Measurements from ENCODE around the gene CA4. TPM values are rescaled to one million over a fixed set of nuclear protein-coding genes. Genes with fewer than 3 reads are reported as not detected.

CA4 gene
- total and polyA plus RNA-seq, 9 of the 15 experiments (the other 6 are each of a cell fraction or from before 2014, with no cell fraction given) = 0.13 TPM; not detected in 7

GRCh38 chr17:60102632-60103096 lies 47.1 kb upstream of the CA4 start:
- BruUV-seq (replicated peaks) = no TSS peak
- no peaks in the 10 kb centered on the region for H4K20me1 ChIP-seq (replicated peaks; ENCODE audit: control insufficient read depth, insufficient read depth, low read length)
- peak overlapping the region; percentile 29 to 71; a peak in 3 of 4 replicates for H3K9ac ChIP-seq (ENCODE audit: insufficient read depth in 1 of 2, low read depth in 2 of 2, low read length in 2 of 2)
- in situ Hi-C loops (cut with MboI) (loop anchor here (10.0 kb wide), 1 partner anchor 542 kb away; no protein-coding TSS in a partner anchor), intact Hi-C loops (cut with micrococcal nuclease) (no loop called here)
- no peaks in the 10 kb centered on the region for H3K9me3 ChIP-seq (replicated peaks; ENCODE audit: control insufficient read depth, insufficient read depth, low read depth, low read length)
- no peaks in the 10 kb centered on the region for H3K79me2 ChIP-seq (ENCODE audit: control insufficient read depth, insufficient read depth, low read length)
- DNase-seq (ENCODE audit: extremely low read depth in 1 of 4, low spot score in 3 of 4) (peak in 1 of 4 experiments; percentile 30), FAIRE-seq (no peak), ATAC-seq (peak; percentile 87)
- H3K4me3 ChIP-seq = peak overlapping the region; percentile 20; the same call in 1 of the 2 replicates
- H2AFZ ChIP-seq (ENCODE audit: low read depth, low read length) = peak overlapping the region; percentile 80
- WGBS (ENCODE audit: insufficient coverage, low coverage, missing lambda C conversion rate) = 21% methylated on average over 19 of the region's 20 CpGs
- no peaks in the 10 kb centered on the region for H3K36me3 ChIP-seq (ENCODE audit: control insufficient read depth, insufficient read depth, low read length)
- ChIA-PET POLR2A (no interaction called here), CTCF (ENCODE audit: low intra/inter-chr PET ratio) (no interaction called here)
- no peaks in the 10 kb centered on the region for H3K9me1 ChIP-seq (ENCODE audit: control insufficient read depth, insufficient read depth, low read length)
- H3K27ac ChIP-seq (ENCODE audit: extremely low read depth, low read depth, low read length) = 0 out of 3 replicates have a peak overlapping the region, but pooled peaks have one; percentile 18
- H3K4me1 ChIP-seq (replicated peaks in 1 of 2; ENCODE audit: control insufficient read depth in 2 of 2, insufficient read depth in 2 of 2, low read length in 2 of 2) = peaks cover 0 to 4% of the 10 kb centered on the region in 2 experiments; a peak in 3 of 5 replicates
- peaks cover 1 to 5% of the 10 kb centered on the region in 2 experiments; a peak in 1 of 5 replicates for H3K27me3 ChIP-seq (ENCODE audit: control insufficient read depth in 2 of 2, insufficient read depth in 2 of 2, low read length in 2 of 2)
- peak overlapping the region; percentile 58 for H3K4me2 ChIP-seq (ENCODE audit: insufficient read depth, low read length)
- TF ChIP-seq SP2 (IDR thresholded peaks at IDR 0.05; ENCODE audit: extremely low read depth, low read depth, low read length, poor library complexity, severe bottlenecking) = no peak
- no peak for TF ChIP-seq ETV1 (tag; conservative IDR thresholded peaks at IDR 0.05; ENCODE audit: low read depth)
- TF ChIP-seq ATF3 (IDR thresholded peaks at IDR 0.05) = peak; percentile 72
- no peak for TF ChIP-seq ATF3 (CRISPR knock-in tag; conservative IDR thresholded peaks at IDR 0.05)
- TF ChIP-seq L3MBTL2 (IDR thresholded peaks at IDR 0.05) = peak; percentile 79
- TF ChIP-seq MYC (IDR thresholded peaks at IDR 0.05; ENCODE audit: low read depth, low read length) = 0 out of 2 replicates have a peak, but pooled peaks have one; percentile 23
- TF ChIP-seq MYC (CRISPR knock-in tag; IDR thresholded peaks at IDR 0.05; ENCODE audit: borderline replicate concordance, low read depth) = no peak
- TF ChIP-seq POLR2G (IDR thresholded peaks at IDR 0.05; ENCODE audit: low read depth, low read length) = peak; percentile 66
- TF ChIP-seq ZNF133 (CRISPR knock-in tag; IDR thresholded peaks at IDR 0.05) = no peak
- TF ChIP-seq, protein P1, sequence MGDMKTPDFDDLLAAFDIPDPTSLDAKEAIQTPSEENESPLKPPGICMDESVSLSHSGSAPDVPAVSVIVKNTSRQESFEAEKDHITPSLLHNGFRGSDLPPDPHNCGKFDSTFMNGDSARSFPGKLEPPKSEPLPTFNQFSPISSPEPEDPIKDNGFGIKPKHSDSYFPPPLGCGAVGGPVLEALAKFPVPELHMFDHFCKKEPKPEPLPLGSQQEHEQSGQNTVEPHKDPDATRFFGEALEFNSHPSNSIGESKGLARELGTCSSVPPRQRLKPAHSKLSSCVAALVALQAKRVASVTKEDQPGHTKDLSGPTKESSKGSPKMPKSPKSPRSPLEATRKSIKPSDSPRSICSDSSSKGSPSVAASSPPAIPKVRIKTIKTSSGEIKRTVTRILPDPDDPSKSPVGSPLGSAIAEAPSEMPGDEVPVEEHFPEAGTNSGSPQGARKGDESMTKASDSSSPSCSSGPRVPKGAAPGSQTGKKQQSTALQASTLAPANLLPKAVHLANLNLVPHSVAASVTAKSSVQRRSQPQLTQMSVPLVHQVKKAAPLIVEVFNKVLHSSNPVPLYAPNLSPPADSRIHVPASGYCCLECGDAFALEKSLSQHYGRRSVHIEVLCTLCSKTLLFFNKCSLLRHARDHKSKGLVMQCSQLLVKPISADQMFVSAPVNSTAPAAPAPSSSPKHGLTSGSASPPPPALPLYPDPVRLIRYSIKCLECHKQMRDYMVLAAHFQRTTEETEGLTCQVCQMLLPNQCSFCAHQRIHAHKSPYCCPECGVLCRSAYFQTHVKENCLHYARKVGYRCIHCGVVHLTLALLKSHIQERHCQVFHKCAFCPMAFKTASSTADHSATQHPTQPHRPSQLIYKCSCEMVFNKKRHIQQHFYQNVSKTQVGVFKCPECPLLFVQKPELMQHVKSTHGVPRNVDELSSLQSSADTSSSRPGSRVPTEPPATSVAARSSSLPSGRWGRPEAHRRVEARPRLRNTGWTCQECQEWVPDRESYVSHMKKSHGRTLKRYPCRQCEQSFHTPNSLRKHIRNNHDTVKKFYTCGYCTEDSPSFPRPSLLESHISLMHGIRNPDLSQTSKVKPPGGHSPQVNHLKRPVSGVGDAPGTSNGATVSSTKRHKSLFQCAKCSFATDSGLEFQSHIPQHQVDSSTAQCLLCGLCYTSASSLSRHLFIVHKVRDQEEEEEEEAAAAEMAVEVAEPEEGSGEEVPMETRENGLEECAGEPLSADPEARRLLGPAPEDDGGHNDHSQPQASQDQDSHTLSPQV (IDR thresholded peaks at IDR 0.05) = peak; percentile 62; the same call in 1 of the 2 replicates
- TF ChIP-seq ATF1 (CRISPR knock-in tag; IDR thresholded peaks at IDR 0.05) = no peak
- TF ChIP-seq ATF1 (tag; IDR thresholded peaks at IDR 0.05) = peak; percentile 40; the same call in 1 of the 2 replicates
- TF ChIP-seq, protein P2, sequence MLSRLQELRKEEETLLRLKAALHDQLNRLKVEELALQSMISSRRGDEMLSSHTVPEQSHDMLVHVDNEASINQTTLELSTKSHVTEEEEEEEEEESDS (CRISPR knock-in tag; IDR thresholded peaks at IDR 0.05) = no peak
- TF ChIP-seq NR2C2 (CRISPR knock-in tag; IDR thresholded peaks at IDR 0.05) = peak; percentile 70
- TF ChIP-seq NR2C2 (tag; IDR thresholded peaks at IDR 0.05) = peak; percentile 91
- TF ChIP-seq TRIM24 (IDR thresholded peaks at IDR 0.05) = peak in 1 of 2 experiments; percentile 33; a peak in 1 of 4 replicates
- peak; percentile 87 for TF ChIP-seq NR2C1 (IDR thresholded peaks at IDR 0.05)
- peak; percentile 92 for TF ChIP-seq NR2C1 (tag; IDR thresholded peaks at IDR 0.05)
- no peak for TF ChIP-seq NR4A1 (CRISPR knock-in tag; IDR thresholded peaks at IDR 0.05)
- TF ChIP-seq NR4A1 (tag; IDR thresholded peaks at IDR 0.05) = peak; percentile 47; the same call in 1 of the 2 replicates
